PC-9 (cell line): ENCODE results near the gene MAPK1.
"Not testable (repeated sequence)": the region's sequence is repeated elsewhere in the genome, so short reads cannot be mapped to it uniquely, and the experiment has no call there.

Experiments
- EZH2 ChIP-seq: fragments of 200-600 bp; sonication (generic); IDR thresholded peaks from 2 replicates; pipeline ENCODE4 v1.8.0; 2017; ENCODE audit warnings: antibody characterized with exemption, low read depth
- TF ChIP-seq, protein P1 (sequence below): fragments of 200-600 bp; sonication (generic); conservative IDR thresholded peaks from 2 replicates; pipeline ENCODE4 v1.6.1; 2017; ENCODE audit warnings: mixed run types, antibody characterized with exemption, mild to moderate bottlenecking, moderate library complexity

DNA sequence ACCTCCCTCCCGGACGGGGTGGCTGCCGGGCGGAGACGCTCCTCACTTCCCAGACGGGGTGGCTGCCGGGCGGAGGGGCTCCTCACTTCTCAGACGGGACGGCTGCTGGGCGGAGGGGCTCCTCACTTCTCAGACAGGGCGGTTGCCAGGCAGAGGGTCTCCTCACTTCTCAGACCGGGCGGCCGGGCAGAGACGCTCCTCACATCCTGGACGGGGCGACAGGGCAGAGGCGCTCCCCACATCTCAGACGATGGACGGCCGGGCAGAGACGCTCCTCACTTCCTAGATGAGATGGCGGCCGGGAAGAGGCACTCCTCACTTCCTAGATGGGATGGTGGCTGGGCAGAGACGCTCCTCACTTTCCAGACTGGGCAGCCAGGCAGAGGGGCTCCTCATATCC, 16.5 kb upstream of the MAPK1 start:
- TF ChIP-seq, protein P1, sequence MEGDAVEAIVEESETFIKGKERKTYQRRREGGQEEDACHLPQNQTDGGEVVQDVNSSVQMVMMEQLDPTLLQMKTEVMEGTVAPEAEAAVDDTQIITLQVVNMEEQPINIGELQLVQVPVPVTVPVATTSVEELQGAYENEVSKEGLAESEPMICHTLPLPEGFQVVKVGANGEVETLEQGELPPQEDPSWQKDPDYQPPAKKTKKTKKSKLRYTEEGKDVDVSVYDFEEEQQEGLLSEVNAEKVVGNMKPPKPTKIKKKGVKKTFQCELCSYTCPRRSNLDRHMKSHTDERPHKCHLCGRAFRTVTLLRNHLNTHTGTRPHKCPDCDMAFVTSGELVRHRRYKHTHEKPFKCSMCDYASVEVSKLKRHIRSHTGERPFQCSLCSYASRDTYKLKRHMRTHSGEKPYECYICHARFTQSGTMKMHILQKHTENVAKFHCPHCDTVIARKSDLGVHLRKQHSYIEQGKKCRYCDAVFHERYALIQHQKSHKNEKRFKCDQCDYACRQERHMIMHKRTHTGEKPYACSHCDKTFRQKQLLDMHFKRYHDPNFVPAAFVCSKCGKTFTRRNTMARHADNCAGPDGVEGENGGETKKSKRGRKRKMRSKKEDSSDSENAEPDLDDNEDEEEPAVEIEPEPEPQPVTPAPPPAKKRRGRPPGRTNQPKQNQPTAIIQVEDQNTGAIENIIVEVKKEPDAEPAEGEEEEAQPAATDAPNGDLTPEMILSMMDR: not testable (repeated sequence)
- TF ChIP-seq EZH2: not testable (repeated sequence)
